GM21390 (cell line): ENCODE data around the gene POLA1.

Experiments
- ATAC-seq: cut with Tn5 transposase; IDR thresholded peaks from one replicate; pipeline ENCODE4 v1.9.1; 2021; ENCODE audit not compliant: unreplicated experiment

POLA1 gene

GRCh38 chrX:25019707-25020390 is 326.1 kb downstream of the POLA1 start:
- no peak for ATAC-seq

GRCh38 chrX:25020391-25020904 is 326.7 kb downstream of the POLA1 start:
- ATAC-seq: no peak

GRCh38 chrX:25020905-25021449 is 327.3 kb downstream of the POLA1 start:
- ATAC-seq: peak; percentile 58

- ATAC-seq: no peak
Observed at GRCh38 chrX:25022499-25023325, 329.0 kb downstream of the POLA1 start.

DNA sequence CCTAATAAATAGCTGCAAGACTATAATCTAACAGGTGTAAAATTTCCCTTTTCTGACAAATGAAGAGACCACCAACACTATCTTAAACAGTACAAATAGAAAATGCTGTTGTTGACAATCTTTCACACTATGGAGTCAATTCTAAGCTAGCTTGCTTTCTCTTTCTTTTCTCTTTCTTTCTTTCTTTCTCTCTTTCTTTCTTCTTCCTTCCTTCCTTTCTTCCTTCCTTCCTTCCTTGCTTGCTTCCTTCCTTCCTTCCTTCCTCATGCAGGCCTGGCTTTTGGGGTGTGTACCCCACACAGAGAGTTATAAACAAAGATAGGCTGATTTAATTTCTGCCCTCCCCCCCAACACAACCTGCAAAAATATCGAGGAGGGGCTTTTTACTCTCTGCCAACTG is 330.2 kb downstream of the POLA1 start:
- no peak for ATAC-seq

- no peak for ATAC-seq
Observed at GRCh38 chrX:25025615-25026014, 331.9 kb downstream of the POLA1 start.

GRCh38 chrX:25026576-25026975 is 332.9 kb downstream of the POLA1 start:
- no peak for ATAC-seq

GRCh38 chrX:25028726-25029125 is 335.0 kb downstream of the POLA1 start:
- no peak for ATAC-seq

DNA sequence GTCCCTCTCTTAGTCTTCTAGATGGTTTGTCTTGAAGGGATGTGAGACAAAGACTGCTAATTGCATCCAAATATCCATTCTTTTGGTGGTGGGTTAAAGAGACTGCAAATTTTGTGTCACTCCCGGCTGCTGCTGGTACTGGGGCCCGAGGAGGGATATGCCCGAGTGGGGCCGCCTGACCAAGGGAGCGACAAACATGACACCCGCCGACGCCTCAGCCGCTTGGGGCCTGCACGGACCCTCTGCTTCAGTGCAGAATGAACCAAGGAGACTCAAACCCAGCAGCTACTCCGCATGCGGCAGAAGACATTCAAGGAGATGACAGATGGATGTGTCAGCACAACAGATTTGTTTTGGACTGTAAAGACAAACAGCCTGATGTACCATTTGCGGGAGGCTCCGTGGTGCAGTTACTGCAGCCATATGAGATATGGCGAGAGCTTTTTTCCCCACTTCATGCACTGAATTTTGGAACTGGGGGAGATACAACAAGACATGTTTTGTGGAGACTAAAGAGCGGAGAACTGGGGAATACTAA is 335.6 kb downstream of the POLA1 start:
- no peak for ATAC-seq

- no peak for ATAC-seq
Observed at GRCh38 chrX:25034889-25035288, 341.2 kb downstream of the POLA1 start.

GRCh38 chrX:25039036-25039435 is 345.3 kb downstream of the POLA1 start:
- no peak for ATAC-seq

GRCh38 chrX:25043192-25043591 is 349.5 kb downstream of the POLA1 start:
- ATAC-seq: no peak
